Kidney (tissue), 14 donors: ENCODE measurements around the gene NOXO1. TPM values are rescaled to one million over a fixed set of nuclear protein-coding genes. Genes with fewer than 3 reads are reported as not detected.
A peak's percentile ranks its signal among the peaks of the same experiment; 100 is the strongest.

Source experiments
- DNase-seq, 5 donors: peaks; one replicate each; pipeline ENCODE4 v3.0.0-alpha.2; 2013 to 2020
- FAIRE-seq: peaks from 2 replicates; lab custom pipeline; 2012; peaks lifted over from hg19 to GRCh38; lab: Jason Lieb, UNC
- H3K27ac ChIP-seq, 2 donors: one replicate each; pipeline ENCODE4 v1.7.0; 2013; ENCODE audit warnings: low read depth in 2 of 2, low read length in 2 of 2, inconsistent platforms in 1 of 2
- H3K27me3 ChIP-seq: one replicate; pipeline ENCODE4 v1.7.1; 2013; ENCODE audit warnings: low read length, inconsistent platforms; ENCODE audit not compliant: control insufficient read depth, insufficient read depth
- H3K36me3 ChIP-seq, 3 donors: one replicate each; pipeline versions ENCODE4 v1.7.0 to v1.7.1; 2013; ENCODE audit warnings: low read length in 3 of 3, control low read depth in 1 of 3, inconsistent platforms in 1 of 3; ENCODE audit not compliant: insufficient read depth in 3 of 3, control insufficient read depth in 2 of 3
- H3K4me1 ChIP-seq, 3 donors: one replicate each; pipeline versions ENCODE4 v1.7.0 to v1.7.1; 2013; ENCODE audit warnings: low read length in 3 of 3, inconsistent platforms in 1 of 3, low read depth in 1 of 3; ENCODE audit not compliant: control insufficient read depth in 2 of 3, insufficient read depth in 2 of 3
- H3K4me3 ChIP-seq, 3 donors: one replicate each; pipeline versions ENCODE4 v1.7.0 to v1.8.1; 2013; ENCODE audit warnings: low read length in 3 of 3, control low read depth in 1 of 3, inconsistent platforms in 1 of 3
- H3K9ac ChIP-seq, 3 donors: one replicate each; pipeline versions ENCODE4 v1.7.0 to v1.7.1; 2013; ENCODE audit warnings: low read length in 3 of 3, control low read depth in 1 of 3, inconsistent platforms in 1 of 3
- H3K9me3 ChIP-seq, 3 donors: one replicate each; pipeline versions ENCODE4 v1.7.0 to v1.7.1; 2013; ENCODE audit warnings: low read length in 3 of 3, control low read depth in 1 of 3, inconsistent platforms in 1 of 3; ENCODE audit not compliant: control insufficient read depth in 2 of 3, insufficient read depth in 1 of 3
- intact Hi-C: fragments of 100-400 bp; cut with DNase I; formaldehyde crosslinking; loops from one replicate; pipeline ENCODE4 v1.11.1; 2022
- polyA plus RNA-seq: library from polyadenylated mRNA; stranded (reverse); fragments of 350-450 nt; fragmentation: Illumina TruSeq; extraction: RNeasy Lipid Tissue Mini Kit (QIAGEN cat#74804); gene quantifications from one replicate; pipeline ENCODE4 v1.2.3, GENCODE V29; 2014; ENCODE audit warnings: low read depth, low replicate concordance; ENCODE audit not compliant: insufficient read depth
- total RNA-seq: library from RNA; stranded (reverse); fragmentation: NEBNext Ultra II Directional; extraction: Animal tissue kit (Norgen Biotek cat#: 25700); gene quantifications from one replicate; pipeline ENCODE4 v1.2.1, GENCODE V29; 2021
- TF ChIP-seq, protein P1 (sequence below): IDR thresholded peaks from 3 replicates; pipeline ENCODE4 v1.5.1; 2012; ENCODE audit warnings: mild to moderate bottlenecking, moderate library complexity, borderline replicate concordance; ENCODE audit not compliant: insufficient read depth; ENCODE audit errors: extremely low read depth
- donor health status: control.
- donor health status: control.
- donor health status: control.
- donor health status: control.
- donor health status: control.
- donor health status: DM: yes; HTN: yes; CAD: no.
- donor health status: Normal renal cell carcinoma (clear cell type).

The NOXO1 gene
- total and polyA plus RNA-seq, 2 donors from 2014 or later = 0.57 to 0.58 TPM

DNA sequence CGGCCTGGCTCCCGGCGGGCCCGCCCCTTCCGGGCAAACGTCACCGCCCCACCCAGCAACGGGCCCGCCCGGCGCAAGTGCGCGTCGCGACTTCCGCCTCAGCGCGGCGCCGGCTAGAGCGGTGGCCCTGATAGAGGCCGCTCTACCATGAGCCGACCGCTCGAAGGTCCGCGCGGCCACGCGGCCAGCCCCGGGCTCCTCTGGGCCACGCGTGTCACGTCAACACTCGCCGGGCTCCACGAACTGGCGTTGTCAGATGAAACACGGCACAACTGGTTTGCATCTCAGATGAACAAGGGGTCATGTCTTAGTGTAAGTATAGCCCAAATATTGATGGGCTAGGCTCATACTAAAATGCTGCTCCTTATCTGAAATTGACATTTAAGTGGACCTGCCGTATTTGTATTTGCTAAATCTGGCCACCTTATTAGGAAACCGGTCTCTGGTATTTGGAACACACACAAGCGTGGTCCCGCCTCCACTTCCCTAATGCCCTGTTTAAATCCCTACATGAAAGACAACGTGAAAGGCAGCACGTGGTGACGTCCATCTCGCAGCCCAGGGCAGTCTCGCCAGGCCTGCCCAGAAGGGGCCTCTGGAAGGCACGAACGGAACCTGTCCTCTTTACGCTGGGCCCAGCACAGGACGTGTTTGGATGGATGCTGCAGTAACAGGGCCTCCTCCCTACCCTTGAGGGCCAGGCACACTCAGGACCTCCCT is 28.7 kb upstream of the NOXO1 start, which contains the start of gene ZNF598:
Gene ZNF598 (minus strand): TSS at position 31 of the 720 bp plus-strand sequence.
- FAIRE-seq (no peak), DNase-seq (peak; percentile 78 to 95 (median 91))
- Histone ChIP-seq H3K9me3 (no peaks in the 10 kb centered on the region), H3K27me3 (no peaks in the 10 kb centered on the region), H3K27ac (peak within 1 kb of the TSS; percentile 85 to 87), H3K4me1 (peaks cover 3 to 29% (median 3%) of the 10 kb centered on the region in 3 donors), H3K4me3 (peak within 1 kb of the TSS; percentile 77 to 97 (median 78)), H3K9ac (peak within 1 kb of the TSS; percentile 64 to 88 (median 80)), H3K36me3 (no peaks in the 10 kb centered on the region)
- intact Hi-C loops = no loop called here
- TF ChIP-seq, protein P1, sequence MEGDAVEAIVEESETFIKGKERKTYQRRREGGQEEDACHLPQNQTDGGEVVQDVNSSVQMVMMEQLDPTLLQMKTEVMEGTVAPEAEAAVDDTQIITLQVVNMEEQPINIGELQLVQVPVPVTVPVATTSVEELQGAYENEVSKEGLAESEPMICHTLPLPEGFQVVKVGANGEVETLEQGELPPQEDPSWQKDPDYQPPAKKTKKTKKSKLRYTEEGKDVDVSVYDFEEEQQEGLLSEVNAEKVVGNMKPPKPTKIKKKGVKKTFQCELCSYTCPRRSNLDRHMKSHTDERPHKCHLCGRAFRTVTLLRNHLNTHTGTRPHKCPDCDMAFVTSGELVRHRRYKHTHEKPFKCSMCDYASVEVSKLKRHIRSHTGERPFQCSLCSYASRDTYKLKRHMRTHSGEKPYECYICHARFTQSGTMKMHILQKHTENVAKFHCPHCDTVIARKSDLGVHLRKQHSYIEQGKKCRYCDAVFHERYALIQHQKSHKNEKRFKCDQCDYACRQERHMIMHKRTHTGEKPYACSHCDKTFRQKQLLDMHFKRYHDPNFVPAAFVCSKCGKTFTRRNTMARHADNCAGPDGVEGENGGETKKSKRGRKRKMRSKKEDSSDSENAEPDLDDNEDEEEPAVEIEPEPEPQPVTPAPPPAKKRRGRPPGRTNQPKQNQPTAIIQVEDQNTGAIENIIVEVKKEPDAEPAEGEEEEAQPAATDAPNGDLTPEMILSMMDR = no peak

DNA sequence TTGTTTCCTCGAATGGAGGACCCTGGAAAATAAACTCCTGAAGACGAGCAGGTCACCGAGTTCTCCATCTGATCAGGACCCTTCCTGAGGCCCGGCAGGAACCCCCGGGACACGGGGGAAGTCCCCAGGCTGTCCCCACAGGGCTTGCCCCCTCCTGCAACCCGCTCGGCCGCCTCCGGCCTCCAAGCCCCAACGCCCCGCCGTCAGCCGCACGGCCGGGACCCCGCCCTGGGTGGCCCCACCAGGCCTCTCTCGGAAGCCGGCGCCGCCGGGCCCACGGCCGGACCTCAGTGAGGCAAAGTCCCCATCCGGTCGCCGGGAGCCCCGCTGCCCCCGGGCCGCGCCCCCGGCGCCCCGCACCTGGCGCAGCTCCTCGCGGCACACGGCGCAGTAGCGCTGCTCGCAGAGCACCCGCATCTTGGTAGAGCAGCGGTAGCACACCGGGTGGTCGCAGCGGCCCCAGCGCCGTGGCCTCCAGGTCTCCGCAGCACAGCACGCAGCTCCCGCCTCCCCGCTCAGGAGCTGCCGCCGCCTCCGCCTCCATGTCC is 28.0 kb upstream of the NOXO1 start:
- Histone ChIP-seq H3K27ac (peak overlapping the region in 1 of 2 donors; percentile 65), H3K9me3 (no peaks in the 10 kb centered on the region), H3K9ac (peak overlapping the region in 2 of 3 donors; percentile 80 to 88), H3K4me3 (peak overlapping the region; percentile 49 to 75 (median 71)), H3K4me1 (peaks cover 3 to 36% (median 3%) of the 10 kb centered on the region in 3 donors), H3K27me3 (no peaks in the 10 kb centered on the region), H3K36me3 (no peaks in the 10 kb centered on the region)
- intact Hi-C loops = no loop called here
- FAIRE-seq = no peak
- DNase-seq = peak in 1 of 5 donors; percentile 85
- TF ChIP-seq, protein P1 = no peak

DNA sequence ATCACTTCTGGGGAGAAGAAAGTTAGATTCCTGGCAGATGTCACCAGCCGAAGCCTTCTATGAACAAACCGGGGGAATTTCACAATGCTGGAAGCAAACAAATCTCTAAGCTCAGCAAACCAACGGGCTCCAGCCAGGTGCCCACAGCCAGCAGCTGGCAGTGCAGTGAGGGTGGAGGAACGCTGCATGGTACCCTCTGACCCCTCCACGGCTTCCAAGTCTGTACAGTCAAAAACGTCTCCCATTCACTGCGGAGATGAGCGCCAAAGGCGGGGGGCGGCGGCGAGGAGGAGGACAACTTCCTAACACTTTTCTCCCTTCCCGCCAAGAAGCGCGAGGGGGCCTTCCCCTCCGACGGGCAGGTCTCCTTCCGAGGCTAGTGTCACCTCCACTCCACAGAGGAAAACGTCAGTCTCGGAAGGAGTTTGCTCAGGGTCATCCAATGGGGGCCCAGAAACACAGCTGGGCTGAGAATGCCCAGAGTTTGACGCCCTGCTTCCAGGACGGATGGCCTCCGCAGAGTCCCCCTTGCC is 27.4 kb upstream of the NOXO1 start:
- no peak for FAIRE-seq
- no peaks in the 10 kb centered on the region for H3K36me3 ChIP-seq
- H3K4me3 ChIP-seq = peak overlapping the region; percentile 49 to 75 (median 71)
- no peaks in the 10 kb centered on the region for H3K9me3 ChIP-seq
- no peak overlapping the region for H3K27ac ChIP-seq
- peak overlapping the region in 2 of 3 donors; percentile 80 to 88 for H3K9ac ChIP-seq
- TF ChIP-seq, protein P1 = no peak
- peak in 1 of 5 donors; percentile 68 for DNase-seq
- intact Hi-C loops = no loop called here
- H3K4me1 ChIP-seq = peaks cover 3 to 40% (median 3%) of the 10 kb centered on the region in 3 donors
- no peaks in the 10 kb centered on the region for H3K27me3 ChIP-seq
